Measurements from ENCODE around the gene IFIT1. TPM values are rescaled to one million over a fixed set of nuclear protein-coding genes. Genes with fewer than 3 reads are reported as not detected.

IFIT1 gene
- total and polyA plus RNA-seq, 2 experiments from 2014 or later: 1.5 to 3.9 TPM

DNA sequence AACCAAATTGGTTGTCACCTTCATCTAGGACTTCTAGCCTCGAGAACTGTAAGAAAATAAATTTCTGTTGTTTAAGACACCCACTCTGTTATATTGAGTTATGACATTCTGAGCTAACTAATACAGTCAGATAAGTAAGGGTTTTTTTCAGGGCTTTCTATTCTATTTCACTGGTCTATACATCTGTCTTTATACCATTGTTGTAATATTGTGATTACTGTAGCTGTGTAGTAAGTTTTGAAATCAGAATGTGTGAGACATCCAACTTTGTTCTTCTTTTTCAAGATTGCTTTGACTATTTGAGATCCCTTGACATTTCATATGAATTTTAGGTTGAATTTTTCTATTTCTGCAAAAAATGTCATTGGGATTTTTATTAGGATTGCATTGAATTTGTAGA is 7.5 kb downstream of the IFIT1 start:
- Mint-ChIP-seq H3K27me3 (ENCODE audit: insufficient read depth, low read depth, poor library complexity) (no peaks in the 10 kb centered on the region), H3K4me3 (no peak overlapping the region), H3K36me3 (ENCODE audit: low read depth) (peaks cover 7% of the 10 kb centered on the region), H3K27ac (no peak overlapping the region), H3K4me1 (no peaks in the 10 kb centered on the region), H3K9me3 (peaks cover 8% of the 10 kb centered on the region; the same call in 2 of the 3 replicates)
- H3K4me2 ChIP-seq: no peak overlapping the region
- H2AFZ ChIP-seq: no peak overlapping the region
- no peaks in the 10 kb centered on the region for H3K36me3 ChIP-seq (ENCODE audit: insufficient read depth)
- H3K27ac ChIP-seq (ENCODE audit: low read depth): no peak overlapping the region
- no peak overlapping the region for H3K4me3 ChIP-seq
- DNase-seq (ENCODE audit: low spot score) (no peak), ATAC-seq (no peak)
- no peaks in the 10 kb centered on the region for H3K9me2 ChIP-seq (ENCODE audit: insufficient read depth)
- H3K27me3 ChIP-seq (ENCODE audit: insufficient read depth): no peaks in the 10 kb centered on the region
- no peaks in the 10 kb centered on the region for H3F3A ChIP-seq (replicated peaks; ENCODE audit: low read depth)
- TF ChIP-seq EZH2phosphoT487 (IDR thresholded peaks at IDR 0.05; ENCODE audit: unreplicated experiment): no peak
- no peak for TF ChIP-seq ZNF331 (CRISPR knock-in tag; IDR thresholded peaks at IDR 0.05; ENCODE audit: low read depth)
- TF ChIP-seq NANOG (IDR thresholded peaks at IDR 0.05; ENCODE audit: borderline replicate concordance): no peak
- TF ChIP-seq, protein P1, sequence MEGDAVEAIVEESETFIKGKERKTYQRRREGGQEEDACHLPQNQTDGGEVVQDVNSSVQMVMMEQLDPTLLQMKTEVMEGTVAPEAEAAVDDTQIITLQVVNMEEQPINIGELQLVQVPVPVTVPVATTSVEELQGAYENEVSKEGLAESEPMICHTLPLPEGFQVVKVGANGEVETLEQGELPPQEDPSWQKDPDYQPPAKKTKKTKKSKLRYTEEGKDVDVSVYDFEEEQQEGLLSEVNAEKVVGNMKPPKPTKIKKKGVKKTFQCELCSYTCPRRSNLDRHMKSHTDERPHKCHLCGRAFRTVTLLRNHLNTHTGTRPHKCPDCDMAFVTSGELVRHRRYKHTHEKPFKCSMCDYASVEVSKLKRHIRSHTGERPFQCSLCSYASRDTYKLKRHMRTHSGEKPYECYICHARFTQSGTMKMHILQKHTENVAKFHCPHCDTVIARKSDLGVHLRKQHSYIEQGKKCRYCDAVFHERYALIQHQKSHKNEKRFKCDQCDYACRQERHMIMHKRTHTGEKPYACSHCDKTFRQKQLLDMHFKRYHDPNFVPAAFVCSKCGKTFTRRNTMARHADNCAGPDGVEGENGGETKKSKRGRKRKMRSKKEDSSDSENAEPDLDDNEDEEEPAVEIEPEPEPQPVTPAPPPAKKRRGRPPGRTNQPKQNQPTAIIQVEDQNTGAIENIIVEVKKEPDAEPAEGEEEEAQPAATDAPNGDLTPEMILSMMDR (conservative IDR thresholded peaks at IDR 0.05; ENCODE audit: low read depth in 2 of 2): no peak
- TF ChIP-seq EZH2 (IDR thresholded peaks at IDR 0.05; ENCODE audit: low read depth, unreplicated experiment): no peak
- no peak for TF ChIP-seq REST (IDR thresholded peaks at IDR 0.05; ENCODE audit: unreplicated experiment)
- no peak for TF ChIP-seq ETS1 (IDR thresholded peaks at IDR 0.05)
- no peak for TF ChIP-seq ZNF114 (CRISPR knock-in tag; IDR thresholded peaks at IDR 0.05)
- no peaks in the 10 kb centered on the region for H4K20me1 ChIP-seq (replicated peaks; ENCODE audit: insufficient read depth)
- H3K4me1 ChIP-seq (ENCODE audit: insufficient read depth): no peaks in the 10 kb centered on the region
- H3K79me2 ChIP-seq (replicated peaks; ENCODE audit: insufficient read depth): no peaks in the 10 kb centered on the region

GRCh38 chr10:89403043-89403442 is 10.6 kb downstream of the IFIT1 start:
- H3K27me3 ChIP-seq (ENCODE audit: insufficient read depth): no peaks in the 10 kb centered on the region
- no peak overlapping the region for H3K27ac Mint-ChIP-seq
- H3K27ac ChIP-seq (ENCODE audit: low read depth): no peak overlapping the region
- H3K4me3 Mint-ChIP-seq: no peak overlapping the region
- H3K4me1 Mint-ChIP-seq: no peaks in the 10 kb centered on the region
- no peaks in the 10 kb centered on the region for H3K9me2 ChIP-seq (ENCODE audit: insufficient read depth)
- no peak overlapping the region for H2AFZ ChIP-seq
- H3K4me3 ChIP-seq: no peak overlapping the region
- H3F3A ChIP-seq (replicated peaks; ENCODE audit: low read depth): no peaks in the 10 kb centered on the region
- no peaks in the 10 kb centered on the region for H3K36me3 ChIP-seq (ENCODE audit: insufficient read depth)
- DNase-seq (ENCODE audit: low spot score) (no peak), ATAC-seq (no peak)
- no peak overlapping the region for H3K4me2 ChIP-seq
- H3K79me2 ChIP-seq (replicated peaks; ENCODE audit: insufficient read depth): no peaks in the 10 kb centered on the region
- H4K20me1 ChIP-seq (replicated peaks; ENCODE audit: insufficient read depth): no peaks in the 10 kb centered on the region
- peaks cover 20% of the 10 kb centered on the region for H3K36me3 Mint-ChIP-seq (ENCODE audit: low read depth)
- H3K4me1 ChIP-seq (ENCODE audit: insufficient read depth): no peaks in the 10 kb centered on the region
- H3K27me3 Mint-ChIP-seq (ENCODE audit: insufficient read depth, low read depth, poor library complexity): peaks cover 5% of the 10 kb centered on the region
- peaks cover 5% of the 10 kb centered on the region; the same call in 2 of the 3 replicates for H3K9me3 Mint-ChIP-seq
- TF ChIP-seq JUNB (IDR thresholded peaks at IDR 0.05; ENCODE audit: unreplicated experiment) (no peak), REST (IDR thresholded peaks at IDR 0.05; ENCODE audit: unreplicated experiment) (no peak), ZNF331 (CRISPR knock-in tag; IDR thresholded peaks at IDR 0.05; ENCODE audit: low read depth) (no peak), STAT1 (IDR thresholded peaks at IDR 0.05; ENCODE audit: unreplicated experiment) (no peak)
